HL-60 (cell line): ENCODE results near the gene ORC5.
"Not testable (repeated sequence)": the region's sequence is repeated elsewhere in the genome, so short reads cannot be mapped to it uniquely, and the experiment has no call there.

ENCODE experiments used
- DNase-seq, 2 experiments: peaks; one replicate each; pipeline ENCODE4 v3.0.0-alpha.2; 2010 to 2020; ENCODE audit warnings: low read depth in 1 of 2, low spot score in 1 of 2
- H3K27ac ChIP-seq: fragments of 250-450 bp; sonication (Bioruptor Pico); replicated peaks from 2 replicates; pipeline ENCODE4 v1.5.1; 2020; ENCODE audit warnings: mild to moderate bottlenecking, moderate library complexity
- H3K27me3 ChIP-seq: fragments of 250-450 bp; sonication (Bioruptor Pico); 2 replicates; pipeline ENCODE4 v1.5.1; 2021; ENCODE audit warnings: mild to moderate bottlenecking, moderate library complexity; ENCODE audit not compliant: insufficient read depth, poor library complexity, severe bottlenecking
- H3K4me3 ChIP-seq: replicated peaks from 2 replicates; pipeline ENCODE4 v1.5.1; 2011; ENCODE audit warnings: mild to moderate bottlenecking, control low read depth, low read length; ENCODE audit not compliant: insufficient read depth
- CTCF ChIP-seq: IDR thresholded peaks from one replicate; pipeline ENCODE4 v1.5.1; 2011; ENCODE audit warnings: low read length, control low read depth, inconsistent platforms; ENCODE audit not compliant: insufficient read depth
- GABPA ChIP-seq: IDR thresholded peaks from 2 replicates; pipeline ENCODE4 v1.6.1; 2012; ENCODE audit warnings: low read depth
- POLR2AphosphoS5 ChIP-seq: IDR thresholded peaks from 2 replicates; pipeline ENCODE4 v1.6.1; 2012; ENCODE audit warnings: low read depth
- REST ChIP-seq: IDR thresholded peaks from 2 replicates; pipeline ENCODE4 v1.6.1; 2012; ENCODE audit warnings: low read depth; ENCODE audit not compliant: insufficient replicate concordance
- SPI1 ChIP-seq: IDR thresholded peaks from 2 replicates; pipeline ENCODE4 v1.6.1; 2012; ENCODE audit warnings: low read depth, mild to moderate bottlenecking, borderline replicate concordance

The ORC5 gene

DNA sequence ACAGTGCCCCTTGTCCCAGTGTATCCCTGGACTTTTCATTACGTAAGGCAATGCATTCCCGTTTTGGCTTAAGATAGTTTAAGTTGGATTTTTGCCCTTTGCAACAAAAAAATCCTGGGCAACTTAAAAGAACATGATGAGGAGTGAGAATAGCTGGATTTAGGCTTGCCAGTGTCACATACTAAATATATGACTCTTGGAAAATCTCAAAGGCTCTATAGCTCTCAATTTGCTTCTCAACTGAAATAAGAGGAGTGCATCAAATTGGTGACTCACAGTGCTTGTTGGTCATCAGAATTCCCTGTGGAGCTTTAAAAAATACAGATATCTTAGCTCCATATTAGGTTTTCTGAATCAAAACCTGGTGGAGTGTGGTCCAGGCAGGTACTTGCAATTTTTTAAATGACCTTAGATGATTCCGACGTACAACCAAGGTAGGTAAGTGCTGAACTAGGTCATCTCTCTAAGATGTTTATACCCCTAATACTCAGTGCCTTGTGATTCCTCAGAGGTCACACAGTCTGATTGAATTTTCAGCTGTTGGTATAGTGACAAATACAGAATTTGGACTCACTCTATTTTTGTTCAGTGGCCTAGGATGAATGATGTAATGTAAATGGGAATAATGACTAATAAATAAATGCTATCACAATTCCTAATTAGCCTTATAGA lies 33.9 kb upstream of the ORC5 start:
- no peak for TF ChIP-seq GABPA
- no peak for TF ChIP-seq POLR2AphosphoS5
- no peak for TF ChIP-seq REST
- TF ChIP-seq CTCF, result no peak
- TF ChIP-seq SPI1, result no peak
- H3K27ac ChIP-seq, result no peak overlapping the region
- H3K27me3 ChIP-seq, result peaks cover 2% of the 10 kb centered on the region
- H3K4me3 ChIP-seq, result no peak overlapping the region
- DNase-seq, result no peak

GRCh38 chr7:104241135-104241534 lies 33.3 kb upstream of the ORC5 start:
- TF ChIP-seq REST, result no peak
- no peak for TF ChIP-seq SPI1
- Histone ChIP-seq H3K27ac (no peak overlapping the region), H3K4me3 (no peak overlapping the region), H3K27me3 (peaks cover 2% of the 10 kb centered on the region)
- no peak for DNase-seq

- H3K4me3 ChIP-seq, result no peak overlapping the region
- no peak for DNase-seq
Measured at GRCh38 chr7:104240401-104240800, 32.6 kb upstream of the ORC5 start.

GRCh38 chr7:104234990-104235389 lies 27.2 kb upstream of the ORC5 start:
- not testable (repeated sequence) for H3K4me3 ChIP-seq, DNase-seq, H3K27me3 ChIP-seq, H3K27ac ChIP-seq

More at GRCh38 chr7:104240401-104240800, 32.6 kb upstream of the ORC5 start:
- H3K27ac ChIP-seq, result no peak overlapping the region
- peaks cover 2% of the 10 kb centered on the region for H3K27me3 ChIP-seq
- TF ChIP-seq CTCF (no peak), POLR2AphosphoS5 (no peak), GABPA (no peak), SPI1 (no peak), REST (no peak)
